ENCODE results near the gene MCEMP1.

Gene MCEMP1

GRCh38 chr19:7709932-7710460, 33.1 kb downstream of the MCEMP1 start:
- TF ChIP-seq CTCF (IDR thresholded peaks at IDR 0.05; ENCODE audit: control insufficient read depth, extremely low read depth, insufficient read depth) = no peak
- H3K4me3 ChIP-seq (ENCODE audit: low read depth, low read length) = no peak overlapping the region
- DNase-seq (ENCODE audit: low read depth) = no peak

GRCh38 chr19:7710616-7711015, 33.7 kb downstream of the MCEMP1 start:
- no peak for DNase-seq (ENCODE audit: low read depth)
- no peak for TF ChIP-seq CTCF (IDR thresholded peaks at IDR 0.05; ENCODE audit: control insufficient read depth, extremely low read depth, insufficient read depth)

GRCh38 chr19:7715671-7716070, 38.8 kb downstream of the MCEMP1 start:
- H3K4me3 ChIP-seq (ENCODE audit: low read depth, low read length) = no peak overlapping the region
- DNase-seq (ENCODE audit: low read depth) = no peak
- TF ChIP-seq CTCF (IDR thresholded peaks at IDR 0.05; ENCODE audit: control insufficient read depth, extremely low read depth, insufficient read depth) = no peak

More at GRCh38 chr19:7710616-7711015, 33.7 kb downstream of the MCEMP1 start:
- H3K4me3 ChIP-seq (ENCODE audit: low read depth, low read length) = no peak overlapping the region

- no peak for DNase-seq (ENCODE audit: low read depth)
- no peak for TF ChIP-seq CTCF (IDR thresholded peaks at IDR 0.05; ENCODE audit: control insufficient read depth, extremely low read depth, insufficient read depth)
- H3K4me3 ChIP-seq (ENCODE audit: low read depth, low read length) = no peak overlapping the region
Observed at GRCh38 chr19:7716762-7717161, 39.9 kb downstream of the MCEMP1 start.

- no peak overlapping the region for H3K4me3 ChIP-seq (ENCODE audit: low read depth, low read length)
- DNase-seq (ENCODE audit: low read depth) = no peak
- no peak for TF ChIP-seq CTCF (IDR thresholded peaks at IDR 0.05; ENCODE audit: control insufficient read depth, extremely low read depth, insufficient read depth)
Observed at GRCh38 chr19:7718668-7719067, 41.8 kb downstream of the MCEMP1 start.

GRCh38 chr19:7720351-7720750, 43.5 kb downstream of the MCEMP1 start:
- TF ChIP-seq CTCF (IDR thresholded peaks at IDR 0.05; ENCODE audit: control insufficient read depth, extremely low read depth, insufficient read depth) = no peak
- DNase-seq (ENCODE audit: low read depth) = no peak
- no peak overlapping the region for H3K4me3 ChIP-seq (ENCODE audit: low read depth, low read length)

- no peak for TF ChIP-seq CTCF (IDR thresholded peaks at IDR 0.05; ENCODE audit: control insufficient read depth, extremely low read depth, insufficient read depth)
- no peak overlapping the region for H3K4me3 ChIP-seq (ENCODE audit: low read depth, low read length)
- no peak for DNase-seq (ENCODE audit: low read depth)
Observed at GRCh38 chr19:7722231-7722651, 45.4 kb downstream of the MCEMP1 start.

Measured in LNCaP clone FGC (cell line).